GM12864 (cell line): ENCODE results near the gene TMEM225B.
A peak's percentile ranks its signal among the peaks of the same experiment; 100 is the strongest.

ENCODE experiments used
- DNase-seq: peaks from one replicate; pipeline ENCODE4 v3.0.0-alpha.2; 2011; ENCODE audit warnings: low read depth
- H3K4me3 ChIP-seq: 2 replicates; pipeline ENCODE4 v1.5.1; 2011; ENCODE audit warnings: mild to moderate bottlenecking, low read depth, low read length, control low read depth
- CTCF ChIP-seq: IDR thresholded peaks from 2 replicates; pipeline ENCODE4 v1.5.1; 2011; ENCODE audit warnings: low read depth, mild to moderate bottlenecking, moderate library complexity, low read length, control low read depth, inconsistent platforms; ENCODE audit errors: missing control alignments

TMEM225B gene

GRCh38 chr7:99617192-99617781, 19.2 kb downstream of the TMEM225B start:
- TF ChIP-seq CTCF: no peak
- H3K4me3 ChIP-seq: peak overlapping the region; percentile 79
- DNase-seq: no peak

- TF ChIP-seq CTCF: no peak
- DNase-seq: no peak
- H3K4me3 ChIP-seq: no peak overlapping the region
Measured at GRCh38 chr7:99618726-99619125, 20.7 kb downstream of the TMEM225B start.

- DNase-seq: no peak
- no peak overlapping the region for H3K4me3 ChIP-seq
- TF ChIP-seq CTCF: no peak
Measured at GRCh38 chr7:99619571-99620130, 21.6 kb downstream of the TMEM225B start.

- DNase-seq: no peak
- H3K4me3 ChIP-seq: no peak overlapping the region
- TF ChIP-seq CTCF: no peak
Measured at GRCh38 chr7:99621271-99621670, 23.2 kb downstream of the TMEM225B start.

GRCh38 chr7:99622596-99622995, 24.5 kb downstream of the TMEM225B start:
- no peak overlapping the region for H3K4me3 ChIP-seq
- no peak for DNase-seq
- no peak for TF ChIP-seq CTCF

- DNase-seq: no peak
- TF ChIP-seq CTCF: no peak
Measured at GRCh38 chr7:99623091-99623693, 25.1 kb downstream of the TMEM225B start.

More at GRCh38 chr7:99623091-99623693, 25.1 kb downstream of the TMEM225B start:
- H3K4me3 ChIP-seq: no peak overlapping the region
